ENCODE measurements around the gene KRT3.

- no peak for TF ChIP-seq CTCF (IDR thresholded peaks at IDR 0.05)
- TF ChIP-seq EZH2 (IDR thresholded peaks at IDR 0.05; ENCODE audit: borderline replicate concordance, insufficient read depth, low read depth, low read length, poor library complexity, severe bottlenecking): no peak
These were observed 16.8 kb upstream of the KRT3 start for GRCh38 chr12:52812749-52813148.
